Erythroblast (primary cell): ENCODE results near the gene CLDN5.

Source experiments
- GATA1 ChIP-seq: IDR thresholded peaks from 2 replicates; pipeline ENCODE4 v1.6.1; 2011; ENCODE audit warnings: low read depth, mild to moderate bottlenecking, control low read depth, low read length, moderate library complexity
- POLR2A ChIP-seq: IDR thresholded peaks from 2 replicates; pipeline ENCODE4 v1.6.1; 2011; ENCODE audit warnings: mild to moderate bottlenecking, low read length

GRCh38 chr22:19516378-19517170, 7.6 kb downstream of the CLDN5 start:
- TF ChIP-seq POLR2A = no peak
- no peak for TF ChIP-seq GATA1
